ENCODE measurements around the gene MYLK4.

The MYLK4 gene

DNA sequence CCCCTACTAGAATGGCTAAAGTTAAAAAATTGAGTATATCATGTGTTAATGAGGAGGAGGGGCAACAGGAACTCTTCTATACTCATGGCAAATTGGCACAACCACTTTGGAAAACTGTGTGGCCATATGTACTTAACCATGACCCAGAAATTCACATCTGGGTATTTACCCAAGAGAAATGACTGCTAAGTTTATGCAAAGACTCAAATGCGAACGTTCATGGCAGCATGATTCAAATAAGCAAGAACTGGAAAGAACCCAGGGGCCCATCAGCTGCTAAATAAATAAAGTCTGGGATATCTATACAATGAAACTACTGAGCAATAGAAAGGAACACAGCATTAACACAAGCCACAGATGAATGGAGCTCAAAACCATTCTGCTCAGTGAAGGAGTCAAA lies 107.6 kb downstream of the MYLK4 start:
- in situ Hi-C loops (cut with MboI; ENCODE audit: low sequenced_read_pairs, unreplicated experiment) = loop anchor here (25.0 kb wide), 1 partner anchor 1056 kb away; no protein-coding TSS in a partner anchor
- TF ChIP-seq, protein P1, sequence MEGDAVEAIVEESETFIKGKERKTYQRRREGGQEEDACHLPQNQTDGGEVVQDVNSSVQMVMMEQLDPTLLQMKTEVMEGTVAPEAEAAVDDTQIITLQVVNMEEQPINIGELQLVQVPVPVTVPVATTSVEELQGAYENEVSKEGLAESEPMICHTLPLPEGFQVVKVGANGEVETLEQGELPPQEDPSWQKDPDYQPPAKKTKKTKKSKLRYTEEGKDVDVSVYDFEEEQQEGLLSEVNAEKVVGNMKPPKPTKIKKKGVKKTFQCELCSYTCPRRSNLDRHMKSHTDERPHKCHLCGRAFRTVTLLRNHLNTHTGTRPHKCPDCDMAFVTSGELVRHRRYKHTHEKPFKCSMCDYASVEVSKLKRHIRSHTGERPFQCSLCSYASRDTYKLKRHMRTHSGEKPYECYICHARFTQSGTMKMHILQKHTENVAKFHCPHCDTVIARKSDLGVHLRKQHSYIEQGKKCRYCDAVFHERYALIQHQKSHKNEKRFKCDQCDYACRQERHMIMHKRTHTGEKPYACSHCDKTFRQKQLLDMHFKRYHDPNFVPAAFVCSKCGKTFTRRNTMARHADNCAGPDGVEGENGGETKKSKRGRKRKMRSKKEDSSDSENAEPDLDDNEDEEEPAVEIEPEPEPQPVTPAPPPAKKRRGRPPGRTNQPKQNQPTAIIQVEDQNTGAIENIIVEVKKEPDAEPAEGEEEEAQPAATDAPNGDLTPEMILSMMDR (IDR thresholded peaks at IDR 0.05; ENCODE audit: borderline replicate concordance, control extremely low read depth, extremely low read depth, insufficient read depth, missing control alignments) = no peak
- no peak for DNase-seq (ENCODE audit: low spot score)

DNA sequence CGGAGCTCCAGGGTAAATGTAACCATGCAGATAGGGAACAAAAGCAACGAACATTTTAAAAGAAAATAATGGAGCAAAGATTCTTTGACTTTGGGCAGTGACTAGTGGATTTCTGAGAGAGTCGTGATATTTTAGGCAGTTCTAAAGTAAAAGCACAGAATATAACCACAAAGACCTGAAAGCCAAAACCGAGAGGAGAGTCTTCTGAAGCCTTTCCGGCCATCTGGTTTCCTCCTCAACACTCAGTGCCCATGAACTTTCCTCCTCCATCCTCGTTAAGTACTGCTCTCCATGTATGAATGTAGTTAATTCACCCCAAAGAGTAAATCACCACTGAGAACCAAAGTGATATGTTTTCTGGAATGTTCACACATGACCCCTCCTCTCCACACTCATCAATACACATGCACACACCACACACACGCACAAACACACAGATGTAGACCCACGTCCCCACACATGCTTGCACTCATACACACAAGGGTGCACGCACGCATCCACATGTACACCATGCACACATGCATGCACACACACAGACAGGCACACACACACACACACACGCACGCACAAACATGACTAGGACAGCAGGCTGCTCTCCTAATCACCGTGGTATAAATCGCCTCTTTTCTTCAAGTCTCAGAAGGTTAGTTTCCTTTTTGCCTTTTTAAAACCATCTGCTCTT lies 109.5 kb downstream of the MYLK4 start:
- peak; percentile 49 for DNase-seq (ENCODE audit: low spot score)
- in situ Hi-C loops (cut with MboI; ENCODE audit: low sequenced_read_pairs, unreplicated experiment) = loop anchor here (25.0 kb wide), 1 partner anchor 1054 kb away; no protein-coding TSS in a partner anchor
- TF ChIP-seq, protein P1 (IDR thresholded peaks at IDR 0.05; ENCODE audit: borderline replicate concordance, control extremely low read depth, extremely low read depth, insufficient read depth, missing control alignments) = no peak

DNA sequence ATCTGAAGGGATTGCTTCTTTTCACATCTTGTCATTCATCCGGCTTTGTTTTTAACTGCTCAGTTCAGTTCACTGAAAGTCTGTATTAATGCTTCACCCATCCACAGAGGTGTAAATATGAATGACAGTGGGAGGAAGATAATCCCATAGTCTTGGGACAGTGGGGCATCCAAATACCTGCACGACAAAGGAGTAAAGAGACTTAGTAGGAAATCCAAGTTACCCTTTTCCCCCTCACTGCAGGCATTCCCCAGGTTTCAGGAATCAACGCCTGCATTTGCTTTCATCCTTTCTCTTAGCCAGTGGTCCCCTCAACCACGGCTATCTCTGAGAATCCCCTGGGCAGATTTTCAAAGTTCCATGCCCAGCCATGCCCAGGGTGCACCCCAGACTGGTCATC lies 110.2 kb downstream of the MYLK4 start:
- no peak for DNase-seq (ENCODE audit: low spot score)
- TF ChIP-seq, protein P1 (IDR thresholded peaks at IDR 0.05; ENCODE audit: borderline replicate concordance, control extremely low read depth, extremely low read depth, insufficient read depth, missing control alignments) = no peak
- in situ Hi-C loops (cut with MboI; ENCODE audit: low sequenced_read_pairs, unreplicated experiment) = loop anchor here (25.0 kb wide), 1 partner anchor 1053 kb away; no protein-coding TSS in a partner anchor

DNA sequence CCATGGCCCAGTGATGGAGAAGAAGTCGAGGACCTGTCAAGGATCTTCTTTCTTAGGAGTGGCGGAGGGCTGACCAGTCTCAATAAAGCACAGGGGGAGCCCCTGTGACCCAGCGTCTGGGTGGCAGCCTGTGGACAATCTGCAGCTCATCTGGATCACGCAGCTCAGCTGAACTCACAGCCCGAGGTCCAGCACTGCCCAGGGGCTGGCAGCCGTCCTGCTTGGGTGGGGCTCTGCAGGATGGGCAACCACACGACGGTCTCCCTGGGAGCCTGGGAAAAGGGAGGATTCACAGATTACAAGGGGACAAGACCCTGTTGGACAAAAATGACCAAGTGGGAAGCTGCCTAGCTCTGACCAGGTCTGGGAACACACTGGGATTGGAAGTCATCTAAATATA lies 110.8 kb downstream of the MYLK4 start:
- no peak for DNase-seq (ENCODE audit: low spot score)
- in situ Hi-C loops (cut with MboI; ENCODE audit: low sequenced_read_pairs, unreplicated experiment) = loop anchor here (25.0 kb wide), 1 partner anchor 1053 kb away; no protein-coding TSS in a partner anchor
- TF ChIP-seq, protein P1 (IDR thresholded peaks at IDR 0.05; ENCODE audit: borderline replicate concordance, control extremely low read depth, extremely low read depth, insufficient read depth, missing control alignments) = no peak

DNA sequence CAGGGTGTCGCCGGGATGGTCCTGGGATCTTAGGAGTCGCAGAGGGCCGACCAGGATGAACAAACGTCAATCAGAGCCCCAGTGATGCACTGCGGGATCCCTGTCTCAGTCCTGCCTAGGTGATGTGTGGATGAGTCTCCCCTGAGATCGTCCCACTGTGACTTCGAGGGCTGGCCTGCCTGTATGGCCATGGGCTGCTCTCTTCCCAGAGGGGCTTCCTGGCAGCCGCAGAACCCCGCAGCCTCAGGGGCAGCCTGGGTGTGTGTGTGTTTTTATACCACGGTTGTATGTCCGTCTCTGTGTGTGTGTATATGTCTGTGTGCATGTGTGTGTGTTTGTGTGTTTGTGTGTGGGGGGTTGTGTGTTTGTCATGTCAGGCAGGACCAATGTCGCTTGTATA lies 111.6 kb downstream of the MYLK4 start:
- DNase-seq (ENCODE audit: low spot score) = no peak
- TF ChIP-seq, protein P1 (IDR thresholded peaks at IDR 0.05; ENCODE audit: borderline replicate concordance, control extremely low read depth, extremely low read depth, insufficient read depth, missing control alignments) = no peak
- in situ Hi-C loops (cut with MboI; ENCODE audit: low sequenced_read_pairs, unreplicated experiment) = loop anchor here (25.0 kb wide), 1 partner anchor 1052 kb away; no protein-coding TSS in a partner anchor

DNA sequence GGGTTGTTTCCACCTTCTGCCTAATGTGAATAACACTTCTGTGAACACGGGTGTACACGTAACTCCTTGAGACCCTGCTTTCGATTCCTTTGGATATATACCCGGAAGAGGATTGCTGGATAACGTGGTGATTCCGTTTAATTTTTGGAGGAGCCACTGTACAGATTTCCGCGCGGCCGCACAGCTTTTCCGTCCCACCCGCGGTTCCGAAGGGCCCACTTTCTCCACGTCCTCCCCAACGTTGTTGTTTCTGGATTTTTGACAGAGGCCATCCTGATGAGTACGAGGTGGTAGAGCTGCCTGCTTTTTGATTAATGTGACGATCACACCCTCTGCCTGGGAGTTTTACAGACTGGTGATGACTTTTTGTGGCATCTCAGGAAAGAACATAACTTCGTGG lies 114.0 kb downstream of the MYLK4 start:
- TF ChIP-seq, protein P1 (IDR thresholded peaks at IDR 0.05; ENCODE audit: borderline replicate concordance, control extremely low read depth, extremely low read depth, insufficient read depth, missing control alignments) = no peak
- DNase-seq (ENCODE audit: low spot score) = no peak
- in situ Hi-C loops (cut with MboI; ENCODE audit: low sequenced_read_pairs, unreplicated experiment) = loop anchor here (25.0 kb wide), 1 partner anchor 1049 kb away; no protein-coding TSS in a partner anchor
